OCI-LY3 (cell line): Measurements from ENCODE around the gene VN1R5.

Source experiments
- EZH2phosphoT487 ChIP-seq: fragments of 200-600 bp; shearing (Covaris generic); IDR thresholded peaks from 2 replicates; pipeline ENCODE4 v1.6.1; 2018; ENCODE audit warnings: antibody characterized with exemption, mixed run types, low read depth
- TF ChIP-seq, protein P1 (sequence below): fragments of 200-600, 300-600 bp; sonication (generic); IDR thresholded peaks from 2 replicates; pipeline ENCODE4 v1.5.1; 2014; ENCODE audit warnings: antibody characterized with exemption, low read length, low read depth

DNA sequence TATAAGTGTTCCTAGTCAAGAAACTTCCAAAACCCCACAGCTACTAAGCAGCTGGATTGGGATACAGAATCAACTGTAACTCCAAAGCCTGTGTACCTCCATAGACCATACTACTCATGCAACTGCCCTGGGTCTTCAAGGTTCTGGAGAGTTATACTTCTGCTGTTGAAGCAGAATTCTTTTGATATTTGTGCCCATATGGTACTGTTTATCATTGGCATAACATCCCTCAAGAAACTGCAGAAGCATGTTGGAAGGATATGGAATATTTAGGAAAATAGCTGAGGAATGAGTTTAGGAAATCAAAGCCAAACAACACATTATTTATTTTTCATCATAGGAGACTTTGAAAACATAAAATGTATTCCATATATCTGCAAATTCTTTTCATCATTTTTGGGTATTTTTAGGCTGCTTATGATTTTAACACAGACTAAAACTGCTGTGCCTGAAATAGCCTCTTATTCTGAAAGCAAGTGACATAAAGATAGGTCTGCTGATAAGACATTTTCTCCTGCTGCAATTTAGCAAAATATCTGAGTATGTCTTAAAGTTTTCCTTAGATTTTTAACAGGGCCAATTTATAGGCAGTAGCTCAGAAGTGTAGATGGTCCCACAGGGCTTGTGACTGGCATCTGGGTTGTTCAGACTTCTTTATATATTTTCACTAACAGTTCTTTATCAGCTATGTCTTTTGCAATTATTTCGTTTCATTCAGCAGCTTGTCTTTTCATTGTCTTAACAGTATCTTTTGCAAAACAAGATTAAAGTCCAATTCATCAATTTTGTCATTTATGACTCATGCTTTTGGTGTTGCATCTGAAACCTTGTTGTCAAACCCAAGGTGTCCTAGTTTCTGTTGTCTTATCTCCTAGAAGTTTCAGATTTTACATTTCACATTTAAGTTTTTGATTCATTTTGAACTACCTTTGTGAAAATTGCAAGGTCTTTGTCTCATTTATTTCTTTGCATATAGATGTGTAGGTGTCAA, 43.0 kb upstream of the VN1R5 start:
- TF ChIP-seq, protein P1, sequence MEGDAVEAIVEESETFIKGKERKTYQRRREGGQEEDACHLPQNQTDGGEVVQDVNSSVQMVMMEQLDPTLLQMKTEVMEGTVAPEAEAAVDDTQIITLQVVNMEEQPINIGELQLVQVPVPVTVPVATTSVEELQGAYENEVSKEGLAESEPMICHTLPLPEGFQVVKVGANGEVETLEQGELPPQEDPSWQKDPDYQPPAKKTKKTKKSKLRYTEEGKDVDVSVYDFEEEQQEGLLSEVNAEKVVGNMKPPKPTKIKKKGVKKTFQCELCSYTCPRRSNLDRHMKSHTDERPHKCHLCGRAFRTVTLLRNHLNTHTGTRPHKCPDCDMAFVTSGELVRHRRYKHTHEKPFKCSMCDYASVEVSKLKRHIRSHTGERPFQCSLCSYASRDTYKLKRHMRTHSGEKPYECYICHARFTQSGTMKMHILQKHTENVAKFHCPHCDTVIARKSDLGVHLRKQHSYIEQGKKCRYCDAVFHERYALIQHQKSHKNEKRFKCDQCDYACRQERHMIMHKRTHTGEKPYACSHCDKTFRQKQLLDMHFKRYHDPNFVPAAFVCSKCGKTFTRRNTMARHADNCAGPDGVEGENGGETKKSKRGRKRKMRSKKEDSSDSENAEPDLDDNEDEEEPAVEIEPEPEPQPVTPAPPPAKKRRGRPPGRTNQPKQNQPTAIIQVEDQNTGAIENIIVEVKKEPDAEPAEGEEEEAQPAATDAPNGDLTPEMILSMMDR = no peak
- TF ChIP-seq EZH2phosphoT487 = no peak
